Heart left ventricle (tissue), 13 donors: ENCODE measurements around the gene MYO1C.

ENCODE experiments used
- CTCF ChIP-seq, 12 donors: fragments of 200-600 bp; sonication (generic) in 4 of 12; IDR thresholded peaks; one replicate each; pipeline versions ENCODE4 v1.5.0 to v1.8.0; 2018 to 2022; ENCODE audit warnings: antibody characterized with exemption in 12 of 12, mild to moderate bottlenecking in 5 of 12
- POLR2A ChIP-seq, 2 donors: fragments of 450-650 bp; IDR thresholded peaks; one replicate each; pipeline ENCODE4 v1.6.1; 2017; ENCODE audit warnings: antibody characterized with exemption in 2 of 2, mild to moderate bottlenecking in 2 of 2, moderate library complexity in 2 of 2
- donor health status: ischemic (EF 13 %, LVEDD 7.1; RV severe dilation, severe dysfunction).
- donor health status: DM: no; HTN: yes; CAD: no.
- donor health status: DM: no; HTN: no; CAD: no.
- donor health status: ischemic (EF 25% LVEDD 6.9; RV normal size, moderate dysfunction).
- donor health status: ischemic (EF 25% LVEDD 5.7; RV mildly dilated, moderate dysfunction).
- donor health status: ischemic (EF 35%, LVEDD 5.7; RV mildly dilated, moderate dysfunction).
- donor health status: nonischemic (EF 11% LVEDD 7.7; RV severe dilation, severe dysfunction).
- donor health status: DM: yes; HTN: yes; CAD: no.
- donor health status: PGD.
- donor health status: ischemic (EF 29% LVEDD 5.4; RV normal size, mild dysfunction).
- donor health status: nonischemic (EF 23%, LVEDD 6.1; RV moderate dilation, normal function).

- no peak for TF ChIP-seq POLR2A (IDR thresholded peaks at IDR 0.05)
- TF ChIP-seq CTCF (IDR thresholded peaks at IDR 0.05) = no peak
These were observed 14.1 kb downstream of the MYO1C start for GRCh38 chr17:1478418-1478817.
